ENCODE measurements around the gene FA2H. TPM values are rescaled to one million over a fixed set of nuclear protein-coding genes. Genes with fewer than 3 reads are reported as not detected.

Gene FA2H
- total RNA-seq, 1 donor from 2014 or later, result 0.34 TPM

GRCh38 chr16:74745109-74745615 is 29.5 kb downstream of the FA2H start:
- intact Hi-C loops (cut with micrococcal nuclease), result no loop called here

- intact Hi-C loops (cut with micrococcal nuclease), result no loop called here
Measured at GRCh38 chr16:74744566-74744965, 30.1 kb downstream of the FA2H start.

GRCh38 chr16:74743668-74744299 is 30.8 kb downstream of the FA2H start:
- intact Hi-C loops (cut with micrococcal nuclease), result no loop called here

GRCh38 chr16:74743045-74743667 is 31.5 kb downstream of the FA2H start:
- intact Hi-C loops (cut with micrococcal nuclease), result no loop called here

- intact Hi-C loops (cut with micrococcal nuclease), result no loop called here
Measured at GRCh38 chr16:74742051-74742481, 32.6 kb downstream of the FA2H start.

GRCh38 chr16:74740795-74741304 is 33.8 kb downstream of the FA2H start:
- intact Hi-C loops (cut with micrococcal nuclease), result no loop called here

- intact Hi-C loops (cut with micrococcal nuclease), result no loop called here
Measured at GRCh38 chr16:74739275-74739674, 35.3 kb downstream of the FA2H start.

- intact Hi-C loops (cut with micrococcal nuclease), result no loop called here
Measured at GRCh38 chr16:74738816-74739215, 35.8 kb downstream of the FA2H start.

- intact Hi-C loops (cut with micrococcal nuclease), result no loop called here
Measured at GRCh38 chr16:74738113-74738541, 36.5 kb downstream of the FA2H start.

GRCh38 chr16:74737521-74737920 is 37.1 kb downstream of the FA2H start:
- intact Hi-C loops (cut with micrococcal nuclease), result no loop called here

- intact Hi-C loops (cut with micrococcal nuclease), result no loop called here
Measured at GRCh38 chr16:74736531-74737157, 38.0 kb downstream of the FA2H start.

GRCh38 chr16:74735554-74735953 is 39.1 kb downstream of the FA2H start:
- intact Hi-C loops (cut with micrococcal nuclease), result no loop called here

- intact Hi-C loops (cut with micrococcal nuclease), result no loop called here
Measured at GRCh38 chr16:74735162-74735452, 39.5 kb downstream of the FA2H start.

GRCh38 chr16:74734361-74735161 is 40.1 kb downstream of the FA2H start:
- intact Hi-C loops (cut with micrococcal nuclease), result no loop called here

GRCh38 chr16:74732707-74733350 is 41.8 kb downstream of the FA2H start:
- intact Hi-C loops (cut with micrococcal nuclease), result no loop called here

- intact Hi-C loops (cut with micrococcal nuclease), result no loop called here
Measured at GRCh38 chr16:74731853-74732477, 42.7 kb downstream of the FA2H start.

GRCh38 chr16:74729783-74730683 is 44.6 kb downstream of the FA2H start:
- intact Hi-C loops (cut with micrococcal nuclease), result no loop called here

GRCh38 chr16:74727903-74728302 is 46.7 kb downstream of the FA2H start:
- intact Hi-C loops (cut with micrococcal nuclease), result no loop called here

- intact Hi-C loops (cut with micrococcal nuclease), result no loop called here
Measured at GRCh38 chr16:74726716-74727115, 47.9 kb downstream of the FA2H start.

All from T-helper 2 cell treated with Interferon-gamma antibody and Interleukin-4, amounts not matched to agents 100 ng/mL and 5 ng/mL, for 36 hours (primary cell).